Stimulated activated CD4-positive, alpha-beta T cell treated with anti-CD3 and anti-CD28 coated beads, TNF-alpha, amount 100 ng/mL, for 4 hours (primary cell): Measurements from ENCODE around the gene SNRPA1.

Source experiments
- DNase-seq, 3 experiments: peaks; one replicate each; pipeline ENCODE4 v3.0.0-alpha.2; 2020; ENCODE audit warnings: low read depth in 3 of 3

Gene SNRPA1

GRCh38 chr15:101242160-101242998 is 52.7 kb downstream of the SNRPA1 start:
- DNase-seq: no peak

GRCh38 chr15:101240358-101240757 is 54.7 kb downstream of the SNRPA1 start:
- DNase-seq: no peak

- no peak for DNase-seq
Measured at GRCh38 chr15:101239724-101240136, 55.3 kb downstream of the SNRPA1 start.

- no peak for DNase-seq
Measured at GRCh38 chr15:101237251-101237650, 57.8 kb downstream of the SNRPA1 start.

GRCh38 chr15:101233651-101234280 is 61.3 kb downstream of the SNRPA1 start:
- DNase-seq: no peak

GRCh38 chr15:101232677-101233076 is 62.4 kb downstream of the SNRPA1 start:
- no peak for DNase-seq
